Glomerular endothelial cell (primary cell): ENCODE measurements around the gene MGAT5B. TPM values are rescaled to one million over a fixed set of nuclear protein-coding genes. Genes with fewer than 3 reads are reported as not detected.

Experiments used
- DNase-seq: peaks from one replicate; pipeline ENCODE4 v3.0.0-alpha.2; 2011; ENCODE audit warnings: low read depth, low spot score; ENCODE audit errors: extremely low read depth
- total RNA-seq: library from RNA; depleted of rRNA; stranded (reverse); fragments of >200 nt; gene quantifications from 2 replicates; pipeline ENCODE4 v1.2.3, GENCODE V29; 2015

The MGAT5B gene
- total RNA-seq, 1 donor from 2014 or later = 10.0 TPM

DNA sequence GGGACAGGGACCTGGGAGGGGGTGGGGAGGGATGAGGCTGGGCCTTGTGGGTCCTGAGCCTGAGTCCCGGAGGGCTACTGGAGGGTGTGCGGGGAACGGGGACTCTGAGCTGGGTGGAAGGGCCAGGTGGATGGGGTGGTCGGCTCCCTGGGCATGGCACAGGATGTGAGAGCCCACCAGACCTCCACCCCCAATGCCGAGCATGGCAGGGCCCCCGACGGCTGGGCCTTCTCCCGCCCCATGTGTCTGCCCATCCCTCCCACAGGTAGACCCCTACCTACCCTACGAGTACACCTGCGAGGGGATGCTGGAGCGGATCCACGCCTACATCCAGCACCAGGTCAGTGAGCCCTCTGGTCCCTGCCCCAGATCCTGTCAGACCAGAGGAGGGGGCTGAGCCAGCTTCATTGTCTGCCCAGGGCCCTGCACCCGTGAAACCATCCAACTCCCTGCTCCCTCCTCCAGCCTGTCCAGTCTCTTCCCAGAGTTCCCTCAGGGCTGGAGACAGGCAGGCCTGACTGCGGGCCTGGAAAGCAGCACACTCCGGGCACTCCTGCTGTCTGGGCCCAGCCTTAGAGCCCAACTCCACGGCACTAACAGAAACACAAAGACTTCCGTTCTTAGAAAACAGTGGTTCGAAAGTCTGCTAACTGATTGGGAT lies 78.0 kb downstream of the MGAT5B start:
- DNase-seq = no peak

DNA sequence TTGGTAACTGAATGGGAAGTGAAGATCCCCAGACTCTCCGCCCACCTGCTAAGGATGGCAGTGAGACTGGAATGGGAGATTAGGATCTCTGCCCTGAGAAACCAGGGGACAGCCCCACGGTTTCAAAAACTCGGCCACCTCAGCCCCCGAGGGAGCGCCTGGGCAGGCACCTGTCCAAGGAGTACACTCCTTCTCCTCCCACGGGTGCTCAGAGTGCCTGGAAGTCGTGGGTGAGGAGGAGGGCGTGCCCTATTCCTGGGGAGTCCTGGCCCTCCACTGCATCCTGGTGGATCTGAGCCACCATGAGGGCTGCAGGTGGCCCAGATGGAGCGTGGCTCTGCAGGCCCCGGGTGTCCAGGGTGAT lies 78.5 kb downstream of the MGAT5B start:
- no peak for DNase-seq

DNA sequence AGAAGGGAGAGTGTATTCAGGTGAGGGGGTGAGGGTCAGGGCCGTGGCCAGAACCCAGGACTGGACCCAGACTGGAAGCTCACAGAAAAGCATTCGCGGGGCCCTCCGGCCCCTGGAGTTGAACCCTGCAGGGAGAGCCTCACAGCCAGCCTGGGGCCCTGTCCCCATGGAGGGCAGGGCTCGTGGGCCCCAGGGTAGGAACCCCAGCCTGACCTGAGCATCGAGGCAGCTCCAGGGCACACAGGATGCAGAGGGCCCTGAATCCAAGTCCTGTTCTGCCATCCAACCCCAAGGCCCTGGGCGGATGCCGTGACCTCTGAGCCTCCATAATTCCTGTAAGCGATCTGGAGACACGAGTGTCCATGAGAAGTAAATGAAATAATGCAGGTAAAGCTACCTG lies 79.1 kb downstream of the MGAT5B start:
- DNase-seq = no peak

DNA sequence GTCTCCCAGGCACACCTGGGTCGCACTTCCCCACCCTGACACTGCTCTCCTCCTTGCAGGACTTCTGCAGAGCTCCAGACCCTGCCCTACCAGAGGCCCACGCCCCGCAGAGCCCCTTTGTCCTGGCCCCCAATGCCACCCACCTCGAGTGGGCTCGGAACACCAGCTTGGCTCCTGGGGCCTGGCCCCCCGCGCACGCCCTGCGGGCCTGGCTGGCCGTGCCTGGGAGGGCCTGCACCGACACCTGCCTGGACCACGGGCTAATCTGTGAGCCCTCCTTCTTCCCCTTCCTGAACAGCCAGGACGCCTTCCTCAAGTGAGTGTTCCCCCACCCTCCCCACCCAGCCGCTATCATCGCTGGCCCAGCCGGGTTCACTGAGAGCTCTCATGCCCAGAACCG lies 79.6 kb downstream of the MGAT5B start:
- DNase-seq = no peak

DNA sequence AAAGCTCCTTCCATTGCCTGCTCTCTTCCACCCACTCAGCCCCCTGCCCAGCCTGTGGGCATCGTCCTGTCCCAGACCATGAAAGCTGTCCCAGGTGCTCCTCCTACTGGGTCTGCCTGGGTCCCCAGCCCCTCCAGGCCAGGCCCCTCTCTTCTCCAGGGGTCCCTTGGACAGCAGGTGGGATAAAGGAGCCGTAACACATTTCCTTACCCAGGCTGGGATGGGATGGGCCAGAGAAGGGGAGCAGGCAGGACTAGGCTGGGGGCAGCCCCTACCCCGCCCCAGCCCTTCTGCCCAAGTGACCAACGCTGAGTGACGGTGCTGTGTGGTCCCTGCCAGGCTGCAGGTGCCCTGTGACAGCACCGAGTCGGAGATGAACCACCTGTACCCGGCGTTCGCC lies 80.1 kb downstream of the MGAT5B start:
- DNase-seq = no peak

DNA sequence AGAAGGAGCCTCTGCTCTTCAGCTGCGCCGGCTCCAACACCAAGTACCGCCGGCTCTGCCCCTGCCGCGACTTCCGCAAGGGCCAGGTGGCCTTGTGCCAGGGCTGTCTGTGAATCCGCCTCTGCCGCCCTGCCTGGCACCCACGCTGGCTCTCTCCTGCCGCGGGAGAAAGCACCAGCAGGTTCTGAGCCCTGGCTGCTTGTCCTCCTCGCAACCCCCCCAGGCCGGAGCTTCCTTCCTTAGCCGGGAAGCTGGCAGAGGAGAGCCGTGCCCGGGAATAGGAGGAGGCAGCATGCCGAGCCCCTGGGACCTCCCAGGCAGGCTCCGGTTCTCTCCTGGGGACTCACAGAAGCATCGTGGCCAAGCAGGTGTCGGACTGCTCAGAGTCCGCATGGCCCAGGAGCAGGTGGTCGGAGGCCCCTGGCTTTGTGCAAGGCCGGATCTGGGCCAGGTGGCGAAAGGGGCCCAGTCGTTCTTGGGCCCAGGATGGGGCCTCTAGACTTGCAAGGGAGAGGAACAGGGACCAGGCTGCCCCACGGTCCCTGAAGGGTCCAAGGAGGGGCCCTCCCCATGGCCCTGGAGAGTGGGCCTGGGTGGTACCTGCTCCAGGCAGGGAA lies 80.6 kb downstream of the MGAT5B start:
- DNase-seq = no peak

DNA sequence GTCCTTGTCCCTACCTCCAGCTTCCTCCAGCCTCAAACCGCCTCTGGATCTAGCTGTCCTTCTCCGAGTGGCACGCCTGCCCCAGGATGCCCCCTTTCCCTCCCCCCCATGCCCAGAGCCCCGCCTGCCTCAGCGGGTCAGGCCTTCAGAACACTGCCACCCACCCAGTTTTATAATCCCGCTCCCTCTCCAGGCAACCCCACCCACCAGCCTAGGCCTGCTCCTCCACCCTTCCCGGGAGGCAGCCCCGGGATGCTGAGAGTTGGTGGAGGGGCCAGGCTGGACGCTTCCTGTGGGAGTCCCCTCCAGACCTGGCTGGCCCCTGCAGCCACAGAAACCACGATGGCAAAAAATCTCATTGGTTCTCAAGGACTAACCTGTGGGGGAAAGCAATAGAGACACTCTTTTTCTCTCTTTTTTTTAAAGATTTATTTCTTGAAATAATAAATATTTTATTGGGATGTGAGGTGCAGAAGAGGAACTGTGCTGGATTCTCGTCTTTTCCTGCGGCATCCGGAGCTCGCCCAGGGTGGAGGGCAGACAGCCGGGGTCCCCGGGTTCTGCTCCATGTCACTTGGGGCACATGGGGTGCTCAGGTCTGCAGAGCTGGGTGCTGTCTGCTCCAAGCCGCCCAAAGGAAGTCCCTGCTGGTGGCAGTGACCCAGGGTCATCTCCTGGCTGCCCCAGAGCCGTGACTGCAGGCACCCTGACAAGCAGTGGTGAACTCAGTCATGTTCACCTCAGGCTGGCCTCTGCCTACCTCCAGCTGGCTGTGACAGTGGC lies 81.9 kb downstream of the MGAT5B start:
- DNase-seq = no peak

DNA sequence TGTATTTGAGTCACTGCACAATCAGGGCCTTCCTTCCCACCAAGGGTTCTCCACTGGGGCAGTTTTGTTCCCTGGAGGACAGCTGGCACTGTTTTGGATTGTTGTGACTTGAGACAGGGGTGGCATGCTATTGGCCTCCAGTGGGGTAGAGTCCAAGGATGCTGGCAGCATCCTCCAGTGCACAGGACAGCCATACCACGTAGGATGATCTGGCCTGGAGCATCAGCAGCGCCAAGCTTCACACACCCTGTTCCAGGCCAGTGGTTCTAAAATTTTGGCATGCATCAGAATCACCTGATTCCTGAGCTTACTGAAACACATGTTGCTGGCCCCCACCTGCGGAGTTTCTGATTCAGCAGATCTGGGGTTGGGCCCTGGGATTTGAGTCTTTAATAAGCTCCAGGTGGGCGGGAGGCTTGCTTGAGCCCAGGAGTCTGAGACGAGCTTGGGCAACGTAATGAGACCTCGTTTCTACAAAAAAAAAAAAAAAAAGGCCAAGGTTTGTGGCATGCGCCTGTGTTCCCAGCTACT lies 83.2 kb downstream of the MGAT5B start:
- no peak for DNase-seq

DNA sequence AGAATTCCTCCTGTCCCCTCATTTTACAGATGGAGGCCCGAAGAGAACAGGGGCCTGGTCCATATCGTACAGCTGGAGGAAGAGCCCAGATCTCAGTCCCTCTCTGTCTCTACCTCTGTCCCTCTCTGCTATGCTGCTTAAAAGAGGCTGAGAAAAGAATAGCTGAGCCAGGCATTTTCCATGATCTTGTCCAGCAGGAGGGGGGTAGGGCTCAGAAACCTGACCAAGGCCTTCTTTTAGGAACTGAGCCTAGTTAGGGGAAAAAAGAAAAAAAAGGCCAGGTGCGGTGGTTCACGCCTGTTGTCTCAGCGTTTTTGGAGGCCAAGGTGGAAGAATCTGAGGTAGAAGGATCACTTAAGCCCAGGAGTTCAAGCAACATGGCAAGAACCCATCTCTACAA lies 84.2 kb downstream of the MGAT5B start:
- DNase-seq = no peak

DNA sequence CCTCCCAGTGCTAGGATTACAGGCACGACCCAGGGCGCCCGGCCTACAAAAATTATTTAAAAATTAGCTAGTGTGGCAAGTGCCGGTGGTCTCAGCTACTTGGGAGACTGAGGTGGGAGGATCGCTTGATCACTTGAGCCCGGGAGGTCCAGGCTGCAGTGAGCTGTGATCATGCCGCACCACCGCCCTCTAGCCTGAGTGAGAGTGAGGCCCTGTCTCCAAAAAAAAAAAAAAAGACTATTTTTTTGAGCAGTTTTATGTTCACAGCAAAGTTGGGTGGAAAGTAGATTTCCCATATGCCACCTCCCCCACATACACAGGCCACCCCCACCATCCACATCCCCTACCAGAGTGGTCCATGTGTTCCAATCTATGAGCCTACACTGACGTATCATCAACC lies 84.9 kb downstream of the MGAT5B start:
- no peak for DNase-seq

DNA sequence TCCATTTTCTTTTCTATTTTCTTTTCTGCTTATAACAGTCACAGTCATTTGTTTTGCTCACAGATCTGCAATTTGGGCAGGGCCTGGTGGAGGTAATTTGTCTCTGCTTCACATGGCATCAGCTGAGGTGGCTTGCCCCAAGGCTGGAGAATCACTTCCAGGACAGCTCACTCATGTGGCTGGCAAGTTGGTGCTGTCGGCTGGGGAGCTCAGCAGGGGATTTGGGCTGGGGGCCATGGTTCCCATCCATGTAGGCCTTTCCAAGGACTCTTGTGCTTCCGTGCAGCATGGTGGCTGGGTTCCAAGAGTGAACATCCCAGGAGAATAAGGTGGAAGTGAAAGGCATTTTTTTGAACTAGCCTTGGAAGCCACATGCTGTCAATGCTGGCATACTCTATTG lies 85.7 kb downstream of the MGAT5B start:
- no peak for DNase-seq

DNA sequence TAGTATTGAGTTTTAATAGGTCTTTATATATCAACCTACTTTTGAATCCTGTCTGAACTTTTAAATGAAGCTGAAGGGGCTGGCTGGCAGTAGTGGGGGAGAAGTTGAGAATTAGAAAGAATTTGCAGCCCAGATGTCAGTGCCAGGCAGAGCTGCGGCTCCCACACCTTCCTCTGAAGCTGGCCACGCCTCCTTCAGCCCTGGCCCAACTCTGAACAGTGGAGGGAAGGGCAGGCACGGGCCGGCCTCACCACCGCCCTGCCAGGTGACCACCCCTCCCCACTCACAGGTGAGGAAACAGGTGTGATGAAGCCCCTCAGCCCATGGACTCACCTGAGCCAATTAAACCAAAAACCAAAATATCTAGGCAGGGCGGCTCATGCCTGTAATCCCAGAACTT lies 87.0 kb downstream of the MGAT5B start:
- no peak for DNase-seq

DNA sequence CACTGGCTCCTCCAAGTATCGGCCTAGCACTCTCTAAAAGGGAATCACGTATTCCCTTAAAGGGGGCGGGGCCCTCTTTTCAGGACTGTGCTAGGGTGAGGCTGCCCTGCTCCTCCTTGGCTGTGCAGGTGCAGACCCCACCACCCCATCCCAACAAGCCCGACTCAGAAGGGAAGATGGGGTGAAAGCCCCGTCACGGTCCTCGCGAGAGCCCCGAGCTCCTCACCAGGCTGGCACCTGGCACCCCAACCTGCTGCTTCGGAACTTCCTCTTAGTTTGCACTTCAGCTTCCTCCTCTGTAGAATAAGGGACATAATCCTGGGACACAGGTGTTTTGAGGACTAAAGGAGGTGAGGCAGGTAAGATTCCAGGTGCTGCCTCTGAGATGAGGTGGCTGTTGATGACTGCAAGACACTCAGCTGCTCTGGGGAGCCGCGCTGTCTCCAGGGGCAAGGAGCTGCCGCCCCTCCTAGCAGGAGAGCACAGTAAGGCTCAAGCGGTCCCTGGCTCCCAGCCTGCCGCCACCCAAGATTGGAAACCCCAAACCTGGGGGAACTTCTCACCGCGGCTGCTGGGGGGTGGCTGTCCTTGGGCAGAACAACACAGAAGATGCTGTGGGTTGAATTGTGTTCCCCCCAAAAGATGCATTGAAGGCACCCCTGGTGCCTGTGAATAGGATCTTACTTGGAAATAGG lies 88.8 kb downstream of the MGAT5B start:
- DNase-seq = no peak

DNA sequence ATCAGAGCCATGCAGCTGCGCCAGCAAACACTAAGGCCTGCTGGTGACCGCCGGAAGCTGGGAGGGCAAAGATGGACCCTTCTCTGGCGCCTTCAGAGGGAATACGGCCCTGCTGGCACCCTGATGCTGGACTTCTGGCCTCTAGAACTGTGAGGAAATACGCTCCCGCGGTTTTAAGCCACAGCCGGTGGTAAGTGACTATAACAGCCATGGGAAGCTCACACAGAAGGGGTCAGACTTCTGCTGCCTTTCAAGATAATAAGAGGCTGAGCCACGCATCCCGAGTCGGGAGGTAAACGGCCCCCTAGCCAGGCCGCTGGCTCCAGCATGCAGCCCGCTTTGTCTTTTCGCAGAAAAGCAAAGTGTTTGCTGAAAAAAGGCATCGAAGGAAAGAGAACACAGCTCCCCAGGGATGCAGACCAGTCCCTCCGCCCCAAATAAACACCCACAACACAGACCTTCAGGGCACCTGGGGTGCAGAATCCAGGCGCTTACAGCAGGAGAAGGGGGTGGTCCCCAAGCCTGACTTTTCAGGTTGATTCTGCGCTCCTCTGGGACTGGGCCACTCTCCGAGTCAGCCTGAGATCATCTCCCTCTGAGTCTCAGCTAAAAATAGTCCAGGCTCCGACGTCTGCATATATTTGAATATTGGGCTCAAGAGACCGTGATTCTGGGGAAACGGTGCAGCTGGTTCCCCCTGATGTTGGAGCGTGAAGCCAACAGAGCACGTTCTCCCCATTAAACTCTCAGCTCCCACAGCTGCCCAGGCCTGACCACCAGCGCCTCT lies 89.7 kb downstream of the MGAT5B start:
- DNase-seq = no peak

DNA sequence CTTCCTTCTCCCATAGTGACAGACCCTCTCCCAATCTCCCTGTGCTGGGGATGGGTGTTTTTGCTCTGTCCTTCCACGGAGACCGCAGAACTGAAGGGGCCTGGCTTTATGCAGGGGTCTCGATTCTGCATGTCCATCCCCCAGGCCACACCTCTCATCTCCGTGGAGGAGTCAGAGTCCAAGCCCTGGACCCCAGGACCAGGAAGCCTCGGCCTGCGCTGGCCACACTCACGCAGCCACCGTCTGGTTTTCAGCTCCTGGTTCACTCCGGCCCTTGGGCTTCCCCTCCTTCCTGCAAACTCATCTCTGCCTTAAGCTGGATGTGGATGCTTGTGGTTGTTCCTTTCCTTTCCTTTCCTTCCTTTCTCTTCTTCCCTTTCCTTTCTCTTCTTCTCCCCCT lies 90.8 kb downstream of the MGAT5B start:
- no peak for DNase-seq

DNA sequence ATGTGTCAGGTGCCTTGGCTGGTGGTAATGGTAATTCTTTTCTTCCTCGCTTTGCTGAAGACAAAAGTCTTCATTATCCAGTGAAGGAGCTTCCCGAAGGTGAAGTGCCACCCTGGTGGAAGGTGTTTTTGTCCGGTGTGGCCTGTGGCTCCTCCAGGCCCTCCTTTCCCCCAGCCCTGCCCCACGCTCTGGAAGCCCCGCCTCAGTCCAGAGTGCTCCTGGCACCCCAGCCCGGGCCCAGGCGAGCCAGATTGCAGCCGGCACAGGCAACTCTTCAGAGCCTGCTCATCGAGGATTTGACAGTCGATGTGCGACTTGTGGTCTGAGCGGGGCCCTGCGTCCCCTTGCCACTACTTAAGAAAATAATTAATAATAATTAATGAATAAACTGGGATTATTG lies 93.7 kb downstream of the MGAT5B start:
- no peak for DNase-seq

DNA sequence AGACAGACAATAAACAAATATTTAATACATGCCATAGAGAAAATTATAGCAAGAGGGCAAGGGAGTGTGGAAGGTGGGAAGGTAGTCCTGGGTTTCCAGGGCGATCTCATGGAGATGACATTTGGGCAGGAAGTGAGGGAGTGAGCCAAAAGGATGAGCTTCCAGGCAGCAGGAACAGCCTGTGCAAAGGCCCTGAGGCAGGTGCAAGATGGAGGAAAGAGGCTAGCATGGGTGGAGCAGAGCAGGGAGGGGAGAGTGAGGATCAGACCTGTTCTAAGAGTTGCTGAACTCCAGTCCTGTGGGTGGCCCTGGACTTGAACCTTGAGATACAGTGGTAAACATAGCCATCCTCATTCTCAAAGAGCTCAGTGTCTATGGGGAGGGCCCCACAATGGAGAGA lies 94.7 kb downstream of the MGAT5B start:
- DNase-seq = no peak

DNA sequence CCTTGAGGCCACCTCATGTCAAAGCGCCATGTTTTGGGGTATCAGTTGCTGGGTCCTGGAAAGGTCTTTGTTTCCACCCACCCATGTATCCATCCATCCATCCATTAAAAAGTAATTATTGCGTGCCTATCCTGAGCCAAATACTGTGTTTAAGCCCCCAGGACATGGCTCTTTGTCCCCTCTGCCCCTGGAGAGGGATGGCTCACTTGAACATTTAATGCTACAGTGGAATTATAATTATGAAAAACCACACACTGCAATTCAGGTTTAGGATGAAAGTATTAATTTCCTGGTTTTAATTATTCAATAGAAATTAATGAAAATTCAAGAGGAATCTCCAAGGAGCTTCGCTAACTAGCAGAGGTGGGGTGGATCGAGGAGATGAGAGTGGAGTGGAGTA lies 97.8 kb downstream of the MGAT5B start:
- DNase-seq = no peak

DNA sequence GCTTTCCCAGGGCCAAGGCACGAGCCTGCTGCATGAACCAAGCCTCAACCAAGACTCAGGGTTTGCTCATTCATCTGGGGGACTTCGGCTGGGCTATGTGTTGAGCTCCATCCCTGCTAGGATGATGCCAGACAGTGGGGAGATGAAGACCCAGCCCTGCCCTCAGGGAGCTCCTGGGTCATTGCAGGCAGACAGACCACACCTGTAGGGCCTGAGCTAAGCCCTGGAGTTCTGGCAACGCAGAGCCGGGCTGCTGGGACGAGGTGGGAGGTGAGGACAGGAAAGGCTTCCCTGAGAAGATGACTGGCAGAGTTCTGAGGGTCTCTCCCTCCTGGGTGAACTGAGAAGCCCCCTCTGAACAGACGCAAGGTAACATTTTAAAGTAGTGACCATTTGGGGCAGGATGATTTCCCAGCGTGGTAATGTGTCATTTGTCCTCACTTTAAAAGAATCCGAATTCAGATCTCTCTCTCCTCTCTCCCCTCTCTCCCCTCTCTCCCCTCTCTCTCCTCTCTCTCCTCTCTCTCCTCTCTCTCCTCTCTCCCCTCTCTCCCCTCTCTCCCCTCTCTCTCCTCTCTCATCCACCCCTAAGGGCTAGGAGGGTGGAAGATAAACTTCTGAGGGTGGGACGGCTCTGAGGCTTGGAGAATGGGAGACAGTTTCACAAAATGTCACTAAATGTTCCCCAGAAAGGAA lies 98.4 kb downstream of the MGAT5B start:
- no peak for DNase-seq

DNA sequence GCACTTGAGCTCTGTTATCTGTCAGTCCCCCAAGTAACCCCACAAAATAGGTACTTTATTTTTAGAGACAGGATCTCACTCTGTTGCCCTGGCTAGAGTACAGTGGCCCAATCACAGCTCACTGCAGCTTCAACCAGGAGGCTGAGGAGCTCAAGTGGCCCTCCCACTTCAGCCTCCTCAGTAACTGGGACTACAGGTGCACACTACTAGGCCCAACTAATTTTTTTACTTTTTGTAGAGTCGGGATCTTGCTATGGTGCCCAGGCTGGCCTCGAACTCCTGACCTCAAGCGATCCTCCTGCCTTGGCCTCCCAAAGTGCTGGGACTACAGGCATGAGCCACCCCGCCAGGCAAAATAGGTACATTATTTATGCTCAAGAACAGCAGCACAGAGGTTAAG lies 99.6 kb downstream of the MGAT5B start:
- no peak for DNase-seq
